Measurements from ENCODE around the gene FIBP.

FIBP gene

GRCh38 chr11:65870706-65871681, 17.3 kb downstream of the FIBP start:
- no peak for DNase-seq (ENCODE audit: low read depth)
- no peak for TF ChIP-seq CTCF (IDR thresholded peaks at IDR 0.05; ENCODE audit: insufficient read depth, low read depth, low read length, missing control alignments)
- no peak overlapping the region for H3K4me3 ChIP-seq (ENCODE audit: low read depth, low read length)

- DNase-seq (ENCODE audit: low read depth) = no peak
- TF ChIP-seq CTCF (IDR thresholded peaks at IDR 0.05; ENCODE audit: insufficient read depth, low read depth, low read length, missing control alignments) = no peak
- H3K4me3 ChIP-seq (ENCODE audit: low read depth, low read length) = no peak overlapping the region
Observed at GRCh38 chr11:65870307-65870658, 18.0 kb downstream of the FIBP start.

GRCh38 chr11:65869643-65870306, 18.5 kb downstream of the FIBP start:
- TF ChIP-seq CTCF (IDR thresholded peaks at IDR 0.05; ENCODE audit: insufficient read depth, low read depth, low read length, missing control alignments) = no peak
- H3K4me3 ChIP-seq (ENCODE audit: low read depth, low read length) = no peak overlapping the region
- no peak for DNase-seq (ENCODE audit: low read depth)

- TF ChIP-seq CTCF (IDR thresholded peaks at IDR 0.05; ENCODE audit: insufficient read depth, low read depth, low read length, missing control alignments) = no peak
- H3K4me3 ChIP-seq (ENCODE audit: low read depth, low read length) = no peak overlapping the region
- DNase-seq (ENCODE audit: low read depth) = no peak
Observed at GRCh38 chr11:65868907-65869306, 19.4 kb downstream of the FIBP start.

GRCh38 chr11:65868076-65868667, 20.1 kb downstream of the FIBP start:
- no peak overlapping the region for H3K4me3 ChIP-seq (ENCODE audit: low read depth, low read length)
- peak; percentile 39 for DNase-seq (ENCODE audit: low read depth)
- no peak for TF ChIP-seq CTCF (IDR thresholded peaks at IDR 0.05; ENCODE audit: insufficient read depth, low read depth, low read length, missing control alignments)

GRCh38 chr11:65867284-65868071, 20.8 kb downstream of the FIBP start:
- H3K4me3 ChIP-seq (ENCODE audit: low read depth, low read length) = no peak overlapping the region
- no peak for DNase-seq (ENCODE audit: low read depth)
- TF ChIP-seq CTCF (IDR thresholded peaks at IDR 0.05; ENCODE audit: insufficient read depth, low read depth, low read length, missing control alignments) = no peak

Measured in GM12865 (cell line).